ENCODE measurements around the gene SOX5.

SOX5 gene

GRCh38 chr12:23964812-23965211, 15.3 kb upstream of the SOX5 start:
- Histone ChIP-seq H3K9ac (ENCODE audit: low read length) (no peak overlapping the region), H3K9me3 (replicated peaks; ENCODE audit: insufficient read depth, low read length) (no peaks in the 10 kb centered on the region), H3K9me2 (replicated peaks; ENCODE audit: insufficient read depth, low read length) (no peaks in the 10 kb centered on the region), H3K27ac (ENCODE audit: low read length) (no peak overlapping the region), H2AFZ (ENCODE audit: low read length) (no peak overlapping the region), H3F3A (ENCODE audit: insufficient read depth, low read length) (no peaks in the 10 kb centered on the region), H3K4me3 (ENCODE audit: low read length) (no peak overlapping the region), H3K27me3 (replicated peaks; ENCODE audit: insufficient read depth, low read length) (no peaks in the 10 kb centered on the region), H3K36me3 (replicated peaks; ENCODE audit: insufficient read depth, low read length) (no peaks in the 10 kb centered on the region), H3K79me2 (ENCODE audit: low read length) (no peaks in the 10 kb centered on the region), H4K20me1 (ENCODE audit: insufficient read depth, low read length) (no peaks in the 10 kb centered on the region), H3K4me1 (ENCODE audit: low read length) (no peaks in the 10 kb centered on the region), H3K4me2 (ENCODE audit: low read depth, low read length) (no peak overlapping the region)
- TF ChIP-seq EZH2 (optimal IDR thresholded peaks at IDR 0.05; ENCODE audit: low read depth, low read length) (no peak), EZH2phosphoT487 (IDR thresholded peaks at IDR 0.05; ENCODE audit: low read length) (no peak)
- TF ChIP-seq, protein P1, sequence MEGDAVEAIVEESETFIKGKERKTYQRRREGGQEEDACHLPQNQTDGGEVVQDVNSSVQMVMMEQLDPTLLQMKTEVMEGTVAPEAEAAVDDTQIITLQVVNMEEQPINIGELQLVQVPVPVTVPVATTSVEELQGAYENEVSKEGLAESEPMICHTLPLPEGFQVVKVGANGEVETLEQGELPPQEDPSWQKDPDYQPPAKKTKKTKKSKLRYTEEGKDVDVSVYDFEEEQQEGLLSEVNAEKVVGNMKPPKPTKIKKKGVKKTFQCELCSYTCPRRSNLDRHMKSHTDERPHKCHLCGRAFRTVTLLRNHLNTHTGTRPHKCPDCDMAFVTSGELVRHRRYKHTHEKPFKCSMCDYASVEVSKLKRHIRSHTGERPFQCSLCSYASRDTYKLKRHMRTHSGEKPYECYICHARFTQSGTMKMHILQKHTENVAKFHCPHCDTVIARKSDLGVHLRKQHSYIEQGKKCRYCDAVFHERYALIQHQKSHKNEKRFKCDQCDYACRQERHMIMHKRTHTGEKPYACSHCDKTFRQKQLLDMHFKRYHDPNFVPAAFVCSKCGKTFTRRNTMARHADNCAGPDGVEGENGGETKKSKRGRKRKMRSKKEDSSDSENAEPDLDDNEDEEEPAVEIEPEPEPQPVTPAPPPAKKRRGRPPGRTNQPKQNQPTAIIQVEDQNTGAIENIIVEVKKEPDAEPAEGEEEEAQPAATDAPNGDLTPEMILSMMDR (IDR thresholded peaks at IDR 0.05; ENCODE audit: low read length): no peak
- no peak for DNase-seq

- no peak overlapping the region for H2AFZ ChIP-seq (ENCODE audit: low read length)
- H3F3A ChIP-seq (ENCODE audit: insufficient read depth, low read length): no peaks in the 10 kb centered on the region
- H3K4me1 ChIP-seq (ENCODE audit: low read length): no peaks in the 10 kb centered on the region
- H3K4me3 ChIP-seq (ENCODE audit: low read length): no peak overlapping the region
- no peaks in the 10 kb centered on the region for H3K27me3 ChIP-seq (replicated peaks; ENCODE audit: insufficient read depth, low read length)
- no peaks in the 10 kb centered on the region; the same call in 1 of the 2 replicates for H3K9me3 ChIP-seq (replicated peaks; ENCODE audit: insufficient read depth, low read length)
- no peak overlapping the region for H3K4me2 ChIP-seq (ENCODE audit: low read depth, low read length)
- DNase-seq: no peak
- no peaks in the 10 kb centered on the region for H3K9me2 ChIP-seq (replicated peaks; ENCODE audit: insufficient read depth, low read length)
- H3K36me3 ChIP-seq (replicated peaks; ENCODE audit: insufficient read depth, low read length): no peaks in the 10 kb centered on the region
- no peak overlapping the region for H3K9ac ChIP-seq (ENCODE audit: low read length)
- no peaks in the 10 kb centered on the region for H3K79me2 ChIP-seq (ENCODE audit: low read length)
- no peak overlapping the region for H3K27ac ChIP-seq (ENCODE audit: low read length)
- no peaks in the 10 kb centered on the region for H4K20me1 ChIP-seq (ENCODE audit: insufficient read depth, low read length)
- TF ChIP-seq, protein P1 (IDR thresholded peaks at IDR 0.05; ENCODE audit: low read length): no peak
- no peak for TF ChIP-seq EZH2 (optimal IDR thresholded peaks at IDR 0.05; ENCODE audit: low read depth, low read length)
- TF ChIP-seq EZH2phosphoT487 (IDR thresholded peaks at IDR 0.05; ENCODE audit: low read length): no peak
These were observed 10.4 kb upstream of the SOX5 start for GRCh38 chr12:23959826-23960225.

DNA sequence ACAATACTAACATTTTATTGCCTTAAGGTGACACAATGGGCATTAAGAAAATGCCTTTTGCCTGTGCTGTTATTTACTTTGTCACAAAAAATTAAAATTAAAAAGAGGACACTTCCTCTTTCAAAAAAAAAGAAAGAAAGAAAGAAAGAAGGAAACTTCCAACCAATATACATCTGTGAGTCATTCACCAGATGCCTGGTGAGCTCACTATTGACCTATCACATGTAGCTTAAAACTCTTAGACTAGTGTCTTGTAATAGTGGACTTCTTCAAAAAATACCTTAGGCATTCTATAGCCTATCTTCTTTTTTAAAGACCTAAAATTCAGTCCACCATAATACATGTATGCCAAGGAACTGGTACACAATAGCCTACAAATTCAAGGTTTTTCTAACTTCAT, 4.9 kb upstream of the SOX5 start:
- Histone ChIP-seq H3K27ac (ENCODE audit: low read length) (no peak overlapping the region), H2AFZ (ENCODE audit: low read length) (no peak overlapping the region), H3K4me2 (ENCODE audit: low read depth, low read length) (no peak overlapping the region), H4K20me1 (ENCODE audit: insufficient read depth, low read length) (no peaks in the 10 kb centered on the region), H3K9me2 (replicated peaks; ENCODE audit: insufficient read depth, low read length) (no peaks in the 10 kb centered on the region), H3K79me2 (ENCODE audit: low read length) (no peaks in the 10 kb centered on the region), H3K9ac (ENCODE audit: low read length) (no peak overlapping the region), H3K4me1 (ENCODE audit: low read length) (no peaks in the 10 kb centered on the region), H3K27me3 (replicated peaks; ENCODE audit: insufficient read depth, low read length) (no peaks in the 10 kb centered on the region), H3K9me3 (replicated peaks; ENCODE audit: insufficient read depth, low read length) (no peaks in the 10 kb centered on the region; the same call in 1 of the 2 replicates), H3F3A (ENCODE audit: insufficient read depth, low read length) (no peaks in the 10 kb centered on the region), H3K4me3 (ENCODE audit: low read length) (no peak overlapping the region), H3K36me3 (replicated peaks; ENCODE audit: insufficient read depth, low read length) (no peaks in the 10 kb centered on the region)
- no peak for TF ChIP-seq EZH2phosphoT487 (IDR thresholded peaks at IDR 0.05; ENCODE audit: low read length)
- DNase-seq: no peak

DNA sequence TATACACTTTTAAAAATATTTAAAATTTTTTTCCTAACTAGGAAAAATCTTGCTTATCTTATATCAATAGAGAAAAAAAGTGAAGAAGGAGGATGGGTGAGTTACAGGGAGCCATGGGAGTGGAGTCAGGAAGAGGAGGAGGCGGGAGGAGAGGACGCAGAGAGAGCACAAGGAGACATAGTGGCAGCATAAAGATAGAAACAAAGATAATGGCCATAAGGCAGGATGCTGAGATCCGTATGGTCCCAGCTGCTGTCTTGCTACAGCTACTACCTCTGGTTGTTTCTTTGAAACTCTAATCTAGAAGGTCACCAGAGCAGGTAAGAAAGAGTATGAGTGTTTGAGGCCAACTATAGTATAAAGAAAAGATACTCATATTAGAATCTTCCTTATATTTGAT, 2.6 kb upstream of the SOX5 start:
- no peaks in the 10 kb centered on the region for H3K79me2 ChIP-seq (ENCODE audit: low read length)
- no peaks in the 10 kb centered on the region for H4K20me1 ChIP-seq (ENCODE audit: insufficient read depth, low read length)
- H2AFZ ChIP-seq (ENCODE audit: low read length): no peak overlapping the region
- H3K9me2 ChIP-seq (replicated peaks; ENCODE audit: insufficient read depth, low read length): no peaks in the 10 kb centered on the region
- H3K27me3 ChIP-seq (replicated peaks; ENCODE audit: insufficient read depth, low read length): no peaks in the 10 kb centered on the region
- H3K9me3 ChIP-seq (replicated peaks; ENCODE audit: insufficient read depth, low read length): no peaks in the 10 kb centered on the region
- H3K4me3 ChIP-seq (ENCODE audit: low read length): no peak overlapping the region
- H3K4me2 ChIP-seq (ENCODE audit: low read depth, low read length): no peak overlapping the region
- no peak for DNase-seq
- no peak overlapping the region for H3K9ac ChIP-seq (ENCODE audit: low read length)
- no peak overlapping the region for H3K27ac ChIP-seq (ENCODE audit: low read length)
- H3F3A ChIP-seq (ENCODE audit: insufficient read depth, low read length): no peaks in the 10 kb centered on the region
- no peaks in the 10 kb centered on the region for H3K36me3 ChIP-seq (replicated peaks; ENCODE audit: insufficient read depth, low read length)
- H3K4me1 ChIP-seq (ENCODE audit: low read length): no peaks in the 10 kb centered on the region
- TF ChIP-seq, protein P1 (IDR thresholded peaks at IDR 0.05; ENCODE audit: low read length): no peak
- TF ChIP-seq EZH2 (optimal IDR thresholded peaks at IDR 0.05; ENCODE audit: low read depth, low read length) (no peak), EZH2phosphoT487 (IDR thresholded peaks at IDR 0.05; ENCODE audit: low read length) (no peak)

Data from MM.1S (cell line).